Urinary bladder (tissue), 4 donors: Measurements from ENCODE around the gene ZDHHC14. TPM values are rescaled to one million over a fixed set of nuclear protein-coding genes. Genes with fewer than 3 reads are reported as not detected.
"Not testable (repeated sequence)": the region's sequence is repeated elsewhere in the genome, so short reads cannot be mapped to it uniquely, and the experiment has no call there.

Source experiments
- DNase-seq: peaks from one replicate; pipeline ENCODE4 v3.0.0-alpha.2; 2015; ENCODE audit errors: extremely low spot score
- H3K27ac ChIP-seq: one replicate; pipeline ENCODE4 v1.5.1; 2013; ENCODE audit warnings: low read depth, mild to moderate bottlenecking, moderate library complexity
- H3K36me3 ChIP-seq: one replicate; pipeline ENCODE4 v1.6.1; 2013; ENCODE audit warnings: mild to moderate bottlenecking, moderate library complexity; ENCODE audit not compliant: insufficient read depth
- H3K4me1 ChIP-seq: one replicate; pipeline ENCODE4 v1.6.1; 2013; ENCODE audit warnings: mild to moderate bottlenecking, moderate library complexity; ENCODE audit not compliant: insufficient read depth
- H3K4me3 ChIP-seq: one replicate; pipeline ENCODE4 v1.5.1; 2013; ENCODE audit warnings: low read depth, low read length
- WGBS: extraction: QIAGEN DNeasy Blood & Tissue Kit; methylation state at CpG from one replicate; pipeline ENCODE4 v1.1.7; 2013; 5-methylcytosine and 5-hydroxymethylcytosine counted together
- polyA plus RNA-seq: library from polyadenylated mRNA; stranded (reverse); fragments of 200-250 nt; gene quantifications from one replicate; pipeline ENCODE4 v1.2.3, GENCODE V29; 2013
- total RNA-seq: library from RNA; depleted of rRNA; stranded (reverse); fragments of >200 nt; gene quantifications from one replicate; pipeline ENCODE4 v1.2.3, GENCODE V29; 2014
- donor health status: healthy with polysubstance abuse.
- donor health status: healthy.

ZDHHC14 gene
- total and polyA plus RNA-seq, 2 donors: 9.6 to 10.2 TPM

DNA sequence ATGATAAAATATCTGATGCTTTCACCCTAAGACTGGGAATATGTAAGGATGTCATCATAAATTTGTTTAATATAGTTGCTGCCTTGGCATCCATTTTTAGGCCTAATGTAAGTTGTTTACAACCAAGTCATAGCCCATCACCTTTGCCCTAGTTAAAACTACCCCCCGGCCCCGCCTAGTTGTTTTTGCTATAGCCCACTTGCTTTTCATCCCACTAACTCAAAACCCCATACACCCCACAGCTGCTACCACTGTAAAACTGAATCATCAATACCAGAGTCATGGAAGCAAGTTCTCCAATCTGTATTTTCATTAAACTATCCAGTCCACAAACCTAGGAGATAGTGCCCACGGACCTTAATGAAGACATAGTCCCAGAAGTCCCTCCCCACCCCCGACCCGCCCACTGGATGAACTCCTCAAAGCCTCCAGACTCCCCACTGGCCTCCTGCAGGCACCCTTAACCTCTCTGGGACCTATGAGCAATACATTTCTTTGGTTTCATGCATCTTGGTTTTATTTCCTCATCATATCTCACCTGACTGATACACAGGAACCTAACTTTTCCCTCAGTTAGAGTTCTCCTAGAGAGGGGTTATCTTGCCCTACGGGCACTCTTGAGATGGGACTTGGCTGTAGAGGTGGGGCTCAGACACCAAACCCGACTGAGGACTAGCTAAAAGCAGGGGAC, 12.5 kb upstream of the ZDHHC14 start:
- no peak for DNase-seq
- Histone ChIP-seq H3K4me1 (no peaks in the 10 kb centered on the region), H3K36me3 (no peaks in the 10 kb centered on the region), H3K27ac (no peak overlapping the region), H3K4me3 (no peak overlapping the region)
- WGBS: 78% methylated on average over 7 of the region's 7 CpGs

DNA sequence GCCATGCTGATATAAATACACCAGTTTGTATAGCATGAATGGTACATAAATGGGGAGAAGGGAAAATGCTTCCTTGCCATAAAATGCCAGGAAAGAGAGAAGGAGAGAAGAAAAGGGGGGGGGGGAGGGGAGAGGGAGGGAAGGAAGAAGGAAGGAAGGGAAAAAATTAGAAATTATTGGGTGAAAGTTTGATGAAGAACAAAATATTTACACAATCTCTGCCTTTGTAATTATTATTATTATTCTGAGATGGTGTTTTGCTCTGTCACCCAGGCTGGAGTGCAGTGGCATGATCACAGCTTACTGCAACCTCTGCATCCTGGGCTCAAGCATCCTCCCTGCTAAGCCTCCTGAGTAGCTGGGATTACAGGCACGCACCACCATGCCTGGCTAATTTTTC, 10.2 kb upstream of the ZDHHC14 start:
- H3K4me3 ChIP-seq: no peak overlapping the region
- H3K4me1 ChIP-seq: no peaks in the 10 kb centered on the region
- H3K27ac ChIP-seq: no peak overlapping the region
- DNase-seq: no peak
- no peaks in the 10 kb centered on the region for H3K36me3 ChIP-seq
- WGBS: 78% methylated on average over 1 of the region's 1 CpG

- 88% methylated on average over 10 of the region's 10 CpGs for WGBS
- no peak overlapping the region for H3K4me3 ChIP-seq
- H3K4me1 ChIP-seq: no peaks in the 10 kb centered on the region
- H3K27ac ChIP-seq: no peak overlapping the region
- H3K36me3 ChIP-seq: no peaks in the 10 kb centered on the region
- DNase-seq: no peak
Observed at GRCh38 chr6:157372501-157373280, 8.3 kb upstream of the ZDHHC14 start.

- no peak overlapping the region for H3K27ac ChIP-seq
- no peaks in the 10 kb centered on the region for H3K4me1 ChIP-seq
- WGBS: 64% methylated on average over 6 of the region's 6 CpGs
- DNase-seq: no peak
- H3K4me3 ChIP-seq: no peak overlapping the region
- H3K36me3 ChIP-seq: no peaks in the 10 kb centered on the region
Observed at GRCh38 chr6:157374889-157375443, 6.0 kb upstream of the ZDHHC14 start.

DNA sequence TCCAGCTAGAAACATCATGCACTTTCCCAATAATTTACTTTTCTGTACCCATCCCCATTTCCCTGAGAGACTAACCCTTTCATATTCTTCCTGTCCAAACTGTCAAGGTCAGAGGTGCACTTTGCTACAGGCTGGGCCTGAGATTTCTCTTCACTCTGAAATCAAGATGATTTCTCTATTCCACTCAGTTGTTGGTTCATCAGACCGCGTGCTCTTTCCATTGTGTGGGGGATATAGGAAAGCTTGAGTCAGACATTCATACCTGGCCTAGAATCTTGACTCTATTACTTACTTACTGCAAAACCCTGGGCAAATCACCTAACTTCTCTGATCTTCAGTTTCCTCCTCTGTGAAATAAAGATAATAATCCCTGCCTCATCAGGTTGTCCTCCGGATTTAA, 4.7 kb upstream of the ZDHHC14 start:
- WGBS: 95% methylated on average over 3 of the region's 3 CpGs
- H3K36me3 ChIP-seq: no peaks in the 10 kb centered on the region
- H3K4me3 ChIP-seq: no peak overlapping the region
- no peaks in the 10 kb centered on the region for H3K4me1 ChIP-seq
- no peak for DNase-seq
- H3K27ac ChIP-seq: no peak overlapping the region

GRCh38 chr6:157376706-157377230, 4.2 kb upstream of the ZDHHC14 start:
- Histone ChIP-seq H3K27ac (no peak overlapping the region), H3K4me3 (no peak overlapping the region), H3K4me1 (no peaks in the 10 kb centered on the region), H3K36me3 (no peaks in the 10 kb centered on the region)
- no peak for DNase-seq
- 80% methylated on average over 9 of the region's 9 CpGs for WGBS

GRCh38 chr6:157379656-157380457, 1.1 kb upstream of the ZDHHC14 start:
- peak; percentile 85 for DNase-seq
- Histone ChIP-seq H3K4me1 (no peaks in the 10 kb centered on the region), H3K4me3 (peak overlapping the region; percentile 97), H3K27ac (peak overlapping the region; percentile 96), H3K36me3 (no peaks in the 10 kb centered on the region)
- WGBS: under 1% methylated on average over 45 of the region's 45 CpGs

DNA sequence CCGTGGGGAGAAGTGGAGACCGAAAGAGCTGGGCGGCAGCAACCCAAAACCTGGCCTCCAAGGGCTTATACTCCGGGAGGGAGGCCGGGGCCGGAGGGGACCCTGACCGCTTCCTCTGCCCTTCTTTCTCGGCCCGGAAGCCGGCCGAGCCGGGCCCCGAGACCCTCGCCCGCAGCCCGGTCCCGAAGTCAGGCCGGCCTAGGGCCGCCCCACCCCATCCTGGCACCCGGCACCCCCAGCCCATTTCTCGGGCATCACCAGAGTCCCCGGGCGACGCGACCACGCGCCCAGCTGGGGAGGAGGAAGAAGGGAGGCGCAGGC, 572 bp upstream of the ZDHHC14 start:
- under 1% methylated on average over 28 of the region's 28 CpGs for WGBS
- H3K27ac ChIP-seq: peak overlapping the region; percentile 96

GRCh38 chr6:157381631-157382621, 936 bp downstream of the ZDHHC14 start:
- Histone ChIP-seq H3K27ac (peak overlapping the region; percentile 80), H3K4me3 (peak overlapping the region; percentile 97), H3K36me3 (no peaks in the 10 kb centered on the region), H3K4me1 (no peaks in the 10 kb centered on the region)
- DNase-seq: no peak
- WGBS: under 1% methylated on average over 96 of the region's 96 CpGs

More for the DNA sequence above, 572 bp upstream of the ZDHHC14 start:
- Histone ChIP-seq H3K36me3 (no peaks in the 10 kb centered on the region), H3K4me1 (no peaks in the 10 kb centered on the region), H3K4me3 (peak overlapping the region; percentile 97)
- no peak for DNase-seq

DNA sequence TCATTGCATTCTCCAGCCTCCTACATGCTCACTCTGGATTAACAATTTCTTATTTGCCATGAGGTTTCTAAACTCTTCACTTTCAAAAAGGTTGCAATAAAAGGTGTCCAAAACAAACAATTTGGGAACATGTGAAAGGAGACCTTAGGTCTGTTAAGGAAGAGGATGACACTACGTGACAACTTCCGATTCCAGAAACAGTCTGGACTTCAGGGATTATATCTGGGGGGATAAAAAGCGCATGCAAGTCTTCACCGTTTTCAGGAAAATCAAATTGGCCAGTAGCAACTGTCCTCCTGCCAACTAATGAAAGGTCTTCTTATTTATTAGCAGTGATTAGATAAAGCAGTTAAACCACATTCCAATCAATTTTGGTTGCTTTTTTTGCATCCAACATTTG, 1.8 kb downstream of the ZDHHC14 start:
- 60% methylated on average over 4 of the region's 4 CpGs for WGBS
- Histone ChIP-seq H3K36me3 (no peaks in the 10 kb centered on the region), H3K4me3 (peak overlapping the region; percentile 97), H3K27ac (no peak overlapping the region), H3K4me1 (no peaks in the 10 kb centered on the region)
- DNase-seq: no peak

- WGBS: 82% methylated on average over 9 of the region's 9 CpGs
- Histone ChIP-seq H3K4me1 (no peaks in the 10 kb centered on the region), H3K27ac (no peak overlapping the region), H3K36me3 (no peaks in the 10 kb centered on the region), H3K4me3 (peak overlapping the region; percentile 97)
- DNase-seq: no peak
Observed at GRCh38 chr6:157383471-157383870, 2.5 kb downstream of the ZDHHC14 start.

GRCh38 chr6:157384962-157385361, 4.0 kb downstream of the ZDHHC14 start:
- H3K4me1 ChIP-seq, H3K36me3 ChIP-seq, H3K4me3 ChIP-seq, H3K27ac ChIP-seq, DNase-seq: not testable (repeated sequence)
- WGBS: 99% methylated on average over 4 of the region's 4 CpGs
